ENCODE results near the gene MAP7.

MAP7 gene

DNA sequence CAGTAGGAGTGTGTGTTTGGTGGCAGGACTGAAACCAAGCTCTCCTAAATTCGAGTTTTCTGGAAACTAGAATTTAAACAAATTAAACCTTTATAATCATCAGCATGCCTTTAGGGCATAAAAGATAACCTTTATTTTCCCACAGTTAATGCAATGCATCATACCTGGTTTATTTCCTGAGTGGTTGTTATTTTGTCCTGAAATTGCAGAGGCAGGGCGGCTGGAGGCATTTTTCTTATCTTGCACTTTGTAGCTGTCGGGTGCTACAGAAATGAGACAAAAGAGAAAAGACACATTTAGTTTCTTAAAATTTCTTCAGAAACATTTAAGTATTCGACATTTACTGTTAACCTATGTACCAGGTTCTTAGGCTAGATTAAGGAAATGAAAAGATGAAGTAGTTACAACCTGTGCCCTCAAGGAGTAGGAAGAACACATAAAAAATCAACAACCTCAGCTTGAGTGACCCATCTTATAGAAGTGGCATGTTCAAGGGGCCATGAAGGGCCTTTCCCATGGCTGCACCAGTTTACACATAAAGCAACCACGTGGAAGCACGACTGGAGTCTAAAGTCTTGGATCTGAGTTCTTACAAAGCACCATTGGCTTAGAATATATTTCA lies 128.6 kb downstream of the MAP7 start:
- ChIA-PET CTCF (interaction anchor here (0.6 kb wide), 1 partner anchor 1169 kb away, joined by 5 read pairs; no protein-coding TSS in a partner anchor), POLR2A (ENCODE audit: low non-redundant PET) (no interaction called here)
- no peak overlapping the region for H3K27ac ChIP-seq
- TF ChIP-seq, protein P1, sequence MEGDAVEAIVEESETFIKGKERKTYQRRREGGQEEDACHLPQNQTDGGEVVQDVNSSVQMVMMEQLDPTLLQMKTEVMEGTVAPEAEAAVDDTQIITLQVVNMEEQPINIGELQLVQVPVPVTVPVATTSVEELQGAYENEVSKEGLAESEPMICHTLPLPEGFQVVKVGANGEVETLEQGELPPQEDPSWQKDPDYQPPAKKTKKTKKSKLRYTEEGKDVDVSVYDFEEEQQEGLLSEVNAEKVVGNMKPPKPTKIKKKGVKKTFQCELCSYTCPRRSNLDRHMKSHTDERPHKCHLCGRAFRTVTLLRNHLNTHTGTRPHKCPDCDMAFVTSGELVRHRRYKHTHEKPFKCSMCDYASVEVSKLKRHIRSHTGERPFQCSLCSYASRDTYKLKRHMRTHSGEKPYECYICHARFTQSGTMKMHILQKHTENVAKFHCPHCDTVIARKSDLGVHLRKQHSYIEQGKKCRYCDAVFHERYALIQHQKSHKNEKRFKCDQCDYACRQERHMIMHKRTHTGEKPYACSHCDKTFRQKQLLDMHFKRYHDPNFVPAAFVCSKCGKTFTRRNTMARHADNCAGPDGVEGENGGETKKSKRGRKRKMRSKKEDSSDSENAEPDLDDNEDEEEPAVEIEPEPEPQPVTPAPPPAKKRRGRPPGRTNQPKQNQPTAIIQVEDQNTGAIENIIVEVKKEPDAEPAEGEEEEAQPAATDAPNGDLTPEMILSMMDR (conservative IDR thresholded peaks at IDR 0.05; ENCODE audit: low read depth), result no peak
- DNase-seq (ENCODE audit: low spot score), result no peak

DNA sequence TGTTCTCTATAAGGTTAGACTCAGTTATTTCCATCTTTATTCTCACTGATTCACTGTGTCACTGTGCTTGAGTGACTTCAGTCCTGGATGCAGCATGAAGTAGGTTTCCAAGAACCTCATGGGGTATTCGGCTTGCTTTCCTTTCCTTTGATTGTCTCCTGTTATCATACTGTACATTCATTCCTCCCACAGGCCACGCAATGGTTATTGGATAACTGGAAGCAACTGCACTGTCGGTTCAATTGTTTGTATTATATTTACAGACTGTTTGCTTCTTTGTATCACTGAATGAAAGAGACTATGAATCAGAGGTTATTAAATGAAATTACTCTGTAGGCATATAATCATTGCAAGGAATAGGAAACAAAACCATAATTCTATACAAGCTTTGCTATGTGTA lies 129.4 kb downstream of the MAP7 start:
- TF ChIP-seq, protein P1 (conservative IDR thresholded peaks at IDR 0.05; ENCODE audit: low read depth), result no peak
- DNase-seq (ENCODE audit: low spot score), result no peak
- ChIA-PET POLR2A (ENCODE audit: low non-redundant PET) (no interaction called here), CTCF (no interaction called here)
- H3K27ac ChIP-seq, result no peak overlapping the region

DNA sequence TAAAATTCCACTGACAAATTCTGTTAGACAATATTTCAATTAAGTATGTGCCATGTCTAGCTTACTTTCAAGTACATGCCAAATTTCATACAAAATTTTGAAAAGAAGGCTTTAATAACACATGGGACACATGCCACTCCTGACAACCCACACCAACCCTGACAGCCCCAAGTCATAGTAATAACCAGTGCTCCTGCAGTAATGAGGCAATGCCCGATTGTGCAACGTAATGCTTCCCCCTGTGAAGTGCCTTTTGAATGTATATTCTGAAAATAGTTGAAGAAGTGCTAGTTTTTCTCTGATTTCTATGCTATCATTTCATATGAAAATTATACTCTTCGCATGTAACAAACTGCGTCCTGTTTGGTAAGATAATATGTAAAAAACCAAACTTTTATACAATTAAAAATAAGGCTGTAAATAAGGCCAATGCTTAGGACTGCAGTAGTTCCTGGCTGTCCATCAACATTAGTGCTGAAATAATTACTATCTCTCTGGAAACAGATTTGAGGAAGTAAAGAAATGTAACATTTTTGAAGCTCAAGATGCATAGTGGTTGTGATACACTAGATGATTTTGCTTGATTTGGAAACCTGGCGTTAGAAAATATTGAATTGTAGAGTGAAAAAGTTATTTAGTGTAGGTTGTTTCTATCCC lies 134.7 kb downstream of the MAP7 start:
- no peak overlapping the region for H3K27ac ChIP-seq
- ChIA-PET POLR2A (ENCODE audit: low non-redundant PET) (no interaction called here), CTCF (interaction anchor here (0.6 kb wide), 1 partner anchor 132 kb away, joined by 3 read pairs; no protein-coding TSS in a partner anchor)
- no peak for DNase-seq (ENCODE audit: low spot score)
- TF ChIP-seq, protein P1 (conservative IDR thresholded peaks at IDR 0.05; ENCODE audit: low read depth), result no peak

DNA sequence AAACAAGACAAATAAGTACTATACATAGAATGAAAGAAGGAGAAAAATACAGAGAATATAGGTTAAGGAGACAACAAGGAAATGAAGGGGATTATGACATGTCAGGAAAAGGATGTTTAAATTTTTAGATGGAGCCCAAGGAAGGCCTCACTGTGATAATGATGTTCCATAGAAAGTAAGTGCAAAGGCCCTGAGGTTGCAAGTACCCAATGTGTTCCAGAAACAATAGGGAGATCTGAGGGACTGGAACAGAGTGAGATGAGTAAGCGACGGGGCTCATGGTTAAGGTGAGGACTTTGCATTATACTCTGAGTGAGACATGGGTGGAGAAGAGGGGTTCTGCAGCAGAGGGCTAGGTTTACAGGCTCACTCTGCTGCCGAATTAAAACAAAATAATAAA lies 137.8 kb downstream of the MAP7 start:
- no peak overlapping the region for H3K27ac ChIP-seq
- TF ChIP-seq, protein P1 (conservative IDR thresholded peaks at IDR 0.05; ENCODE audit: low read depth), result no peak
- POLR2A ChIA-PET (ENCODE audit: low non-redundant PET), result no interaction called here
- DNase-seq (ENCODE audit: low spot score), result no peak
- CTCF ChIA-PET, result no interaction called here

DNA sequence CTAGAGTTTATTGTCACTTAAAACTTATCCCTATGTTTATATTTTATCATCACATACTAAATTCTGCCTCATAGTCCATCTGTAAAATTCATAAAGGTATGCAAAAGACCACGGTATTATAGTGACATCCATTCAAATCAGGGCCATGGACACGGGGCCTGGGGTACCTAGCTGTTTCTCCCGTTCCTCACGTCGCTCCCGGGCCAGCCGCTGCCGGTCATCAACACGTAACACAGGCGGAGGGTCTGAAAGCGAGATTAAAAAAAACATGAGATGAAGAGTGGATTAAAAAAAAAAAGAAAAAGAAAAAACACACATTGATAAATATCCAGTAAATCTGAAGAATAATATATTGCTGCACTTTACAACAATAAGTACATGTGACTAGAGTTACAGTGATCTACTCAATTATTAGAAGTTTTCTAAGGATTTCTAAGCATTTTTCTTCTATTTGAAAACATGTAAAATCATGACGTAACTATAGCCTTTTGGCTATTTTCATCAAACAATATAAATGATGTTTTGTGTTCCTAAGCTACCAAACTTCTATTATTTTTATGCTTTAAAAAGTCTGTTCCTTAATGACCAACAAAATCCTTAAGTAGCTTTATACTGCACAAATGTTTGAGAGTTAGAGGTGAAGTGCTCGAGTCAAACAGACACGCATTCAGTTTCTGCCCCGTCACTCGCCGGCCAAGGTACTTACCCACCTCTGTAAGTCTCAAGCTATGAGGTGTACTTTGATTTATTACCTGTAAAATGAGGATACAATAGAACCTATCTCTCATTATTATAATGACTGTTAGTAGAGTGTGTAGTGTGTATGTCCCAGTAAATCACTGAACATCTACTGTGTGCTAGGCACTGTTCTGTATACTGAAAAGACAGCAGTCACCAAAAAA lies 138.5 kb downstream of the MAP7 start:
- TF ChIP-seq, protein P1 (conservative IDR thresholded peaks at IDR 0.05; ENCODE audit: low read depth), result no peak
- no peak for DNase-seq (ENCODE audit: low spot score)
- ChIA-PET POLR2A (ENCODE audit: low non-redundant PET) (no interaction called here), CTCF (no interaction called here)
- no peak overlapping the region for H3K27ac ChIP-seq

DNA sequence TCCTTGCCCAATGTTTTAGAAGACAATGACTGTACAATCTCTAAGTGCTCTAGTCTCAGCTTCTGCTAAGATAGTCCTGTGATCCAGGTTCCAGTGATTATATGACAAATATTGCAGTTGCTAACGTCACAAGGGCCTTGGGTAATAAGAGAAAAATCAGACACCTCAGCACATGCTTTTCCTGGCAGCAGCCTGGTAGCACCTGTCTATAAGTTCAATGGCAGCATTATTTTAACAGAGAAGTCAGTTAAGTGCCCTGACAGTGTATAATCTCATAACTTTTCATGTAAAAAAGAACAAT lies 139.2 kb downstream of the MAP7 start:
- CTCF ChIA-PET, result no interaction called here
- POLR2A ChIA-PET (ENCODE audit: low non-redundant PET), result no interaction called here
- TF ChIP-seq, protein P1 (conservative IDR thresholded peaks at IDR 0.05; ENCODE audit: low read depth), result no peak
- H3K27ac ChIP-seq, result no peak overlapping the region
- no peak for DNase-seq (ENCODE audit: low spot score)

Data from RWPE1 (cell line).